Renal pelvis (tissue), 4 donors: Measurements from ENCODE around the gene WASHC4. TPM values are rescaled to one million over a fixed set of nuclear protein-coding genes. Genes with fewer than 3 reads are reported as not detected.
A peak's percentile ranks its signal among the peaks of the same experiment; 100 is the strongest.
"Not testable (repeated sequence)": the region's sequence is repeated elsewhere in the genome, so short reads cannot be mapped to it uniquely, and the experiment has no call there.

Source experiments
- DNase-seq: peaks from one replicate; pipeline ENCODE4 v3.0.0-alpha.2; 2013
- polyA plus RNA-seq, 3 donors: library from polyadenylated mRNA; unstranded; fragments of 120-200 nt; gene quantifications; one replicate each; pipeline ENCODE4 v1.2.1, GENCODE V29; 2013; ENCODE audit not compliant: insufficient read length in 3 of 3

WASHC4 gene
- polyA plus RNA-seq, 3 donors, result 43.9 to 72.8 (median 68.2) TPM

DNA sequence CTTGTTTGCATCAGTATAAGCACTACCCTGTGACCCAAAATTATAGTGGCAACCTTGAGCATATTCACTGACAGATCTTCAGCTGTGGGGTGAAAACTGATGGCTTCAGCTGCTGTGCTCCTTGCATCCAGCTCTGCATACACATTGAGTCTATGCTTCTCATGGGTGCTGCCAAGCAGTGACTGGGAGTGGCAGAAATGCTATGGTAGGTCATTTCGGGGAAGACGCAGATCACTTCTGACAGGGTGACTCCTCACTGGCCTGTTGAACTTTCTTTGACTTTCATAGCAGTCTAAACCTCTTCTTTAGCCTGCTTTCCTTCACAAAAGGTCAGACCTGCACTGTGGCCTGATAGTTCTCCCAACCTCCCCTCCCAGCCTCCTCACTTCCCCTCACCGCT lies 17.7 kb upstream of the WASHC4 start:
- no peak for DNase-seq

DNA sequence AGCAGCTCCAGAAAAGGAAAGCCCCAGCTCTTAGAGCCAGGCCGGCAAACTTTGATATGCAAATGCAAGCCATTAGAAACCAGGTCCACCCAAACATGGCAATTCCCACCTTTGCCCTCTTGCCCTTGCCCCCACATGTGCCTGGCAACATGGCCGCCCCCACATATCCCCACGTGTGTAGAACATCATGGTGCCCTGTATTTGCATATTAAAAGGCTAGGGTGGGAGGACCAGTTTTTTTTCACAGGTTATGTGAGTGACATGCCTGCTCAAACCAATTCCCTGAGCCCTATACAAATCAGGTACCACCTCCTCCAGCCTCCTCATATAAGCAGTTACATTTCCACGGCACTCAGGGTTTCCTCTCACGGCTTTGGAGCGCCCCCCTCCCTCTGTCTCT lies 17.2 kb upstream of the WASHC4 start:
- no peak for DNase-seq

DNA sequence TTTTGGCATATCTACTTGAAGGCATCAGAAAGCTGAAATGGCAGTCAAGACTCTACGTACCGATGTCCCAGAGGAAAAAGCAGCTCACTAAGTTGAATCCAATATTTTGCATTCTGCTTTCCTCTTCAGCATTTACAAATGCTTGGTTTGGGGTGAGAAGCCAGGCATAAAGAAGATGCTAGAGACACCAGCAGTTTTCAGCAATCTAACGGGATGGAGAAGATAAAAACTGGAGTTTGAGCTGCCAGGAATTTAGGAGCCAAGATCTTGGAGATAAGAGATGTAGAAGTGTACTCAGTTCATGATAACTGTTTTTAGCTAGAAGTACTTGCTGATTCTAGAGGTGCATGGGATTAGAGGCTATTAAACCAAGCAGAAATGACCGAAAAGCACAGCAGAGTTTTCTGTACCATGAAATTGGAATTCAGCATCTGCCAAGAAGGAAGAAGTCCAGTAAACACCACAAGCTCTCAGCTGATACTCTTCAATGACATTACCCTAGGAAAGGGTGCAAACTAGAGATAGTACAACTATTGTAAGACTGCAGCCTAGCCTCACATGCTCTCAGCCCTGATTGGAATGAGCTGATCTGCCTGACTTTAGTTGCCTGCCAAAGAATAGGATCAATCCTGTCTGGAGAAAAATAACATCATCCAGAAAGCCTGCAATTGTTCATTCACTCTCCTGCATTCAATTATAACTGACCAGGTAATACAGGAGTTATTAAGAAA lies 15.9 kb upstream of the WASHC4 start:
- no peak for DNase-seq

DNA sequence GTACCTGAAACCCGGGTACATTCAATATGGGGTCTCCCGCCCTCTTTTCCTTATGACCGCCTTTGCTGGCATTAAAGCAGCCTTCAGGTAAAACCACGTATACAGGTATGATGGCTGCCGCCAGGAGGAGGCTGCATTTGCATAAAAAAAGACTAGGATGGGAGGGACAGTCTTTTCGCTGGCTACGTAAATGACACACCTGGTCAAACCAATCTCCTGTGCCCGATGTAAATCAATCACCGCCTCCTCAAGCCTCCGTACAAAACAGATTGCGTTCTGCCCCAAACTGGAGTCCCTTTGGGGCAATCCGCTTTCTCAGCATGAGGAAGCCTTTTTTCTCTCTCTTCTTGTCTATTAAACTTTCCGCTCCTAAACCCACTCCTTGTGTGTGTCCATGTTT lies 15.2 kb upstream of the WASHC4 start:
- no peak for DNase-seq

DNA sequence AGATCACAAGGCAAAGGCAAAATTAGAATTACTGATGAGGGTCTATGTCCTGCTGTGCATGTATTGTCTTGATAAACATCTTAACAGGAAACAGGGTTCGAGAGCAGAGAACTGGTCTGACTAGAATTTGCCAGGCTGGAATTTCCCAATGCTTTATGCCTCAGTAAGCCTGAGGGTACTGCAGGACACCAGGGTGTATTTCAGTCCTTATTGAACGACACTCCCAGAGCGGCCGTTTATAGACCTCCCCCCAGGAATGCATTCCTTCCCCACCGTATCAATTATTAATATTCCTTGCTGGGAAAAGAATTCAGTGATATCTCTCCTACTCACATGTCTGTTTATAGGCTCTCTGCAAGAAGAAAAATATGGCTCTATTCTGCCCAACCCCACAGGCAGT lies 12.2 kb upstream of the WASHC4 start:
- DNase-seq, result not testable (repeated sequence)

DNA sequence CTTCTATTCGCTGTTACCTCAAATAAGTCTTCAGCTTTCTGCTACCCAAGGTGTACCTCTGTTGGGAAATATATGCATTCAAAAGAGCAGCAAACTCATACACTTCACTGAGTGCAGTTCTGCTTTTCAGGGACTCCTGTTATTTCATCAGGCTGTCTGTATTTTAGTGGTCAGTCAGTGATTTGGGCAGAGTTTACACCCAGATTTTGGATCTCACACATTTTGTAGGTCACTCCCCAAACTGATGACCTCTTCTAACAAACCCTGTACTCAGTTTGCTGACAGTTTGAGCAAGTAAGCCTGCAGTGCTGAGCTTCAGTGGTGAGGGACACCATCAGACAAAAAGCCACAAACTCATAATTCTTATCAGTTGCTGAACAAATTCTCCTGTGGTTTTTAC lies 8.2 kb upstream of the WASHC4 start:
- DNase-seq, result no peak

DNA sequence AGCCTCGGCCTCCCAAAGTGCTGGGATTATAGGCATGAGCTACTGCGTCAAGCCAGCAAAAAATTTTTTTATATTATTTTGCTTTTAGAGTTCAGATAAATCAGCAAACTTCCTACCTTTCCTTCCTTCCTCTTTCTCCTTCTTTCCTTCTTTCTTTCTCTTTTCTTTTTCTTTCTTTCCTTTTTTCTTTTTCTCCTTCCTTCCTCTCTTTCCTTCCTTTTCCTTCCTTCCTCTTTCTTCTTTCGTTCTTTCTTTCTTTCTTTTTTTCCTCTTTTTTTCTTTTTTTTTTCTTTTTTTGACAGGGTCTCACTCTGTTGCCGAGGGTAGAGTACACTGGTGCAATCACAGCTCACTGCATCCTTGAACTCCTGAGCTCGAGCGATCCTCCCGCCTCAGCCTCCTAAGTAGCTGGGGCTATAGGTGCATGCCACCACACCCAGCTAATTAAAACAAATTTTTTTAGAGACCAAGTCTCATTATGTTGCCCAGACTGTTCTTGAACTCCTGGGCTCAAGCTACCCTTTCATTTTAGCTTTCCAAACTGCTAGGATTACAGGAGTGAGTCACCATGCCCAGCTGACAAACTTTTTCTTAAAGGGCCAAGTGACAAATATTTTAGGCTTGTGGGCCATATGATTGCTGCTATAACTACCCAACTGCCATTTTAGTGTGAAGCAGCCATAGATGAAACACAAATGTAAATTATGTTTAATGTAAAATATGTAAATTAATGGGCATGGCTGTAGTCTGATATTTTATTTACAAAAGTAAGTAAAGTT lies 7.1 kb upstream of the WASHC4 start:
- DNase-seq, result no peak

DNA sequence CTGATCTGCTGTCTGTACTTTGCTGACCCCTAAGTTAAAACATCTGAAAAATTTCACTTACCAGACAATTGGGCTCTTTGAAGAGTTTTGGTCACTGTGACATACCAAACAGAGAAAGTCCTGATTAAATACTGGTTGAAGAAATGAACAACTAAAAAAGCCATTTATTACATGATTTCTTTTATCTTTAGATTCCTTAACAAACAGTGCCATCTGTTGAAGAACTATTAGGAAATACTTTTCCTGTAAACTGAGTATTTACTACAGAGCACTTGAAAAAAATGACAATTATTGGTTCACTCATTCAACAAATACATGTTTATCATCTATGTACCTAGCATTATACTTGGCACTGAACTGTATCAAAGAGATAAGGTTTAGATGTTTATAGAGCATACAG lies 6.5 kb upstream of the WASHC4 start:
- no peak for DNase-seq

DNA sequence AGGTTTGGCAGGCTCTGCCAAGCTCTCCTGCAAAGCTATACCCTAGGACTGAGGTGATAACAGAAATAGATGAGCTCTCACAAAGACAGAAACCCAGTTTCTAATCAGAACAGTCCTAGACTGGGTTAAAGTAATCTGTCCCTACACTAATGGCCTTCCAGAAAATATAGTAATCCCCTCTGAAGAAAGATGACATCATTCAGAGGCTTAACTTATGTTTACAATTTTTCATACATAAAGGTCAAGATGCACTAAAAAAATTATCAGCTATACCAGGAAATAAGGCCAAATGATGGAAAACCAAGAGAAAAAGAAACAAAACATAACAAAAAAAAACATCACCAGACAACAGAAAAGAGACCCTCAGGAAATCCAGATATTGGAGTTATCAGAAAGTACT lies 4.9 kb upstream of the WASHC4 start:
- no peak for DNase-seq

DNA sequence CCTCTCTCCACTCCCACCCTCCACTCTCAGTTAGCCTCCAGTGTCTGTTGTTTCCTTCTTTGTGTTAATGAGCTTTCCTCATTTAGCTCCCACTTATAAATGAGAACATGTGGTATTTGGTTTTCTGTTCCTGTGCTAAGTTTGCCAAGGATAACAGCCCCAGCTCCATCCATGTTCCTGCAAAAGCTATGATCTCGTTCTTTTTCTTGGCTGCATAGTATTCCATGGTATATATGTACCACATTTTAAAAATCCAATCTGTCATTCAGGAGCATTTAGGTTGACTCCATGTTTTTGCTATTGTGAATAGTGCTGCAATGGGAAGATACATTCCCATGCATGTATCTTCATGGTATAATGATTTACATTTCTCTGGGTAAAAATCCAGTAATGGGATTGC lies 2.8 kb upstream of the WASHC4 start:
- no peak for DNase-seq

DNA sequence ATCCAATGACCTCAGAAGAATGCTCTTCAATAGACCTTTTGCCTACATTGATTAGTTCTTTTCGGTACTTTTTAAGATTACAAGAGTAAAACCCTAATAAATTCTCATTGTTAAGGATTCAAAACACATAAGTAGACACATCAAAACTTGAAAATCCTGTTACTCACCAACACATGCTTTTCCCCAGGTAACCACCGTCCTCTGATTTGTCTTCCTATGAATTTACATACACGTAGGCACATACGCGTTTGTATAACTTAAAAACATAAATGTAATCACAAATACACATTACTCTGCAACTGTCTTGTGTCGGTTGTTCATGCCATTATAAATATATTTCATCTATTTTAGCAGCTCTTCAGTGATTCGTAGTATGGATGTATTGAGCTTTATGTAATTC lies 910 bp upstream of the WASHC4 start:
- no peak for DNase-seq

DNA sequence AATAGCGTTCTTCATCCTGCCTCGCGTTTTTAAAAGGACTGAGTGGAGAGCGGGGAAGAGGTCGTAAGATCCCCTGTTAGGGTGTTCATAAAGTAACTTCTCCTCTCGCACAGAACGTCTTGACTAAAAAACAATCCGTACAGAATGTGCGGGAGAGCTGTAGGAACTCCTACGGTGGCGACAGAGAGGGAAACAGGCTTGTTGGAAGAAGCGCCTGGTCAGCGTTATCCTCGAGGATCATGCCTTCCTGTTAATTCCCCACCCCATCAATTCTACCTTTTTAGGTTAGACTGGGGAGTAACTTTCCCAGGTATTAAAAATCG lies 399 bp upstream of the WASHC4 start:
- peak; percentile 58 for DNase-seq

DNA sequence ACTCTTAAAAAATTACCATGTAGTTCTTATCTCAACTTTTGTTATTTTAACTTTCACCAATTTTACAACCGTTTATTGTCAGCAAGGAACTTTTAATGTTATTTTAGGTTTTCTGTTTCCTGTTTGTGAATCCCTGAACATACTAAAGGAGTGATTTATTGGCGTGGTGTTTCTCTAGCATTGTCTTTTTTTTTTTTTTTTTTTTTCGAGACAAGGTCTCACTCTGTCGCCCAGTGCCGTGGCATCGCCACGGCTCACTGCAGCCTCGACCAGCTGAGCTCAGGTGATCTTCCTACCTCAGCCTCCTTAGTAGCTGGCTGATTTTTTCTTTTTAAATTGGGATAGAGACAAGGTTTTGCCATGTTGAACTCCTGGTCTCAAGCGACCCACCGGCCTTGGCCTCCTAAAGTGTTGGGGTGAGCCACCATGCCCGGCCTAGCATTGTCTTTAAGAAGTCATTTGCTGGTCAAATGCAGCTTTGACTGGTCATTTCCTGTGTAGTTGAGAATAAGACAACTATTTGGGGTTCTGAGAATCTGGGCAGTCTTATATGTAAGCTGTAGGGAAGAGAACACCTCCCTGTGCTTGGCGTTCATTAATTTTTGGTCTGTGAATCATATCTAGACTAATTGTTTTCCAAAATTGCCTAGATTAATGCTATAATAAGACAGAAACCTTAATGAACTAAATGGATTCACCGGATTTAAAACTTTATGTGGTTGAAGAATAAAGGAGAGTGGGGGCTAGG lies 2.1 kb downstream of the WASHC4 start:
- DNase-seq, result no peak

DNA sequence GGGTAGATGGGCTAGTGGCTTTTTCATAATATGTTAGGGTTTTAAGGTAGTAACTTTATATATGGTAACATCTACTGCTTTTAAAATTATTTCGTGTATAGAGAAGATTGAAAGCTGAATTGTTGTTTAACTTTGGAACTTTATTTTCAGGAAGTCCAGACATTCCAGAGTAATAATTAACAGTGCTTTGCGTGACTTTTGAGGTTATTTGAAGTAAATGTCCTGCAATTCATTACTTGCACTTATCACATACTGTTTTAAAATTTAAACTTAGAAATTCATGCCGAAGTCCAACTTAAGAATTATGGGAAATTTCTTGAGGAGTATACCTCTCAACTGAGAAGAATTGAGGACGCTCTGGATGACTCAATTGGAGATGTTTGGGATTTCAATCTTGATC lies 3.3 kb downstream of the WASHC4 start:
- no peak for DNase-seq

DNA sequence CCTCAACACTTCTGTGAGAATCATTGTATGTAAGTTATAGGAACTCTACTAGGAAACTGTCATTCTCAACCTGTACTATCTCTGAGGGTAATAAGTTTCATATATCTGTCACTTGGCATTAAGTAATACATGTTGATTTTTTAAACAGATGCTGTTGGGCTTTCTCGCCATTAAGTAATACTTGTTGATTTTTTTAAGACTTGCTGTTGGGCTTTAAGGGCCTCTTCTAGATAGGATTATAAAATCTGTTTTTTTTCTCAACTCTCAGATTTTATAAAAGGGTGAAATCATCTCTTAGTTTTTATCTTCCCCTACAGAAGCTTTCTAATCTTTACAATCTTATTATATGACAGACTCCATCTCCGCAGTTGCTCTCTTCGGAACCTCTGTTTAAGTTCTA lies 5.6 kb downstream of the WASHC4 start:
- no peak for DNase-seq

DNA sequence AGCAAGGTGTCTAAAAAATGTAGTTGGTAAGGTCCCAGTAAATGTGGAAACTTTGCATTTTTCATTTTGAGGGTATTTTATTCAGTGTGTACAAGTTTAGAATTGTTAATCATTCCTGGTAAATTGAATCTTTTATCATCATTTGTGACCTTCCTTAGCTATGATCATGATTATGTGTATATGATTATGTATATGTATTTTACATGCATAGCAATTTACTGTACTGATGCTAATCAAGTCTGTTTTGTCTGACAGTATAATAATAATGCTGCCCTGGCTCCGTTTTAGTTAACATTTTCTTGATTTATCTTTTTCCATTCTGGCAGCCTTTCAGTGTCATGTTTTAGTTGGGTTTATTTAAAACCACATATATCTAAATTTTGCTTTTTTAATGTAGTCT lies 9.4 kb downstream of the WASHC4 start:
- DNase-seq, result no peak

DNA sequence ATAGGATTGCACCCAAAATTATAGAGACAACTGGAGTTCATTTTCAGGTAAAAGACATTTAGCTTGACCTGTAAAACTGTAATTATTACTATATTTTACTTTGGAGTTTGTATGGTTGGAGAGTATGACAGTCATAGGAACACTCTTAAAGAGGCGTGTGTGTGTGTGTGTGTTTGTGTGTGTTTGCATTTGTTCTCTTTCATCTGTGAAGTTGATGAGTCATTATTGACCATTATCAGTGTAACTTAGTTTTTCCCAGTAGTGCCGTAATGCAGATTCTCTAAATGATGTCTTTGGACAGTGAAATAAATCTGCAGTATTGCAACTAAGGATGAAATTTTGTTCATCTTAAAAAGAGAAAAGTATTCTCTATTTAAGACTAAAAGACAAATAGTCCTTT lies 13.0 kb downstream of the WASHC4 start:
- no peak for DNase-seq

DNA sequence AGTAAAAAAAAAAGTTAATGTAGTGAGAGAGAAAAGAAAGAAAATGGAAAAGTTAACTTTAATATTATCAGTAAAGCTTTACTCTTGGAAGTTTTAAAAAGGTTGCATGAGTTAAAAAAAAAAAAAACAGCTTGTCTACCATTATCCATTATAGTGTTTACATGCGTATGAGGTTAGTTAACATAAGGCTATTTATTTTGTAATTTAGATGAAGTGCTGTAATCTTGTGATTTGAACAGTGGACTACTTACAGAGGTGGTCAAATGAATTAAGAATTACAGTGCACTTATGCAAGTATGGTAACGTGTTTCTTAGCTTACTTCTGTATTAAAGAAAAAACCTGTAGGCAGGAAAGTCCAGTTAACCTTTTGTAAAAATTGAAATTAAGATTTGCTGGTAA lies 30.7 kb downstream of the WASHC4 start:
- DNase-seq, result no peak

DNA sequence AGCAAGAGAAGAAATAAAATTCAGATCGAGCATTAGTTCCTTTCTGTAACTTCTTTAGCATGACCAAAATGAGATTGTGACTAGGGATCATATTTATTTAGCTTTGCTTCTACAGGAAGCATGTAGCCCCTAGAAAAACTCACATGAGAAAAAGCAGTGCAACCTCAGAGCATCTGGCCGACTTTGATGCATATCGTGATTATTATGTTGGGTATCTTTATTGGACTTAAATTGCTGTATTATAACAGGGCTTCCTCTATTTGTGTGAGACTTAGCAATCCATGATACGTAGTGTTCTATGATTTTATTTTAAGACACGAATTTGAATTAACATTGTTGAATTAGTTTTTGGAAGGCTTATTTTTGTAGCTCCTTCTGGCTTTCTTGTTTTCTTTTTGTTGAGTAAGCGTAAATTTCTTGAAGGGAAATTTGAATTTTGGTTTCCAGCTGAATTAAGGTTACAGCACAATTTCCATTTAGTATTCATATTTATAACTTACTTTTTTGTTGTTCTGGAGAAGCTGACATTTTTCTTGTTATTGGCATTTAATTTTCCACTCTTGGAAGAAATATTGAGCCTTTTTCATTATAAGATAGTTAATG lies 33.9 kb downstream of the WASHC4 start:
- no peak for DNase-seq

DNA sequence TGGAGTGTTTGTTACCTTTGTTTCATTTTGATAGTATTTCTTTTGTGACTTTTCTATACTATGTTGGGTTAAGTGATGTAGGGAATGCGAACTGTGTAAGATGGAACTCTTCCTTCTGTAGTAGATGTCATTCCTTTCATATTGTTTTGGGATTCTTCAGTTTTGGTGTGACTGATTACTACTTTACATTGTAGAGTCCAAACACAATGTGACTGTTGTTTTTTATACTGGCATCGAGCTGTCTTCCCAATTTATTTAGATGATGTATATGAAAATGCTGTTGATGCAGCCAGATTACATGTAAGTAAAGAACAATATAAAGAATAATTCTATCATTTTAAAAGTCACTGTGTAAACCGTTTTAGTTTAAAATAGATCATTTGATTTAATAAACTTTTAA lies 34.7 kb downstream of the WASHC4 start:
- DNase-seq, result no peak

DNA sequence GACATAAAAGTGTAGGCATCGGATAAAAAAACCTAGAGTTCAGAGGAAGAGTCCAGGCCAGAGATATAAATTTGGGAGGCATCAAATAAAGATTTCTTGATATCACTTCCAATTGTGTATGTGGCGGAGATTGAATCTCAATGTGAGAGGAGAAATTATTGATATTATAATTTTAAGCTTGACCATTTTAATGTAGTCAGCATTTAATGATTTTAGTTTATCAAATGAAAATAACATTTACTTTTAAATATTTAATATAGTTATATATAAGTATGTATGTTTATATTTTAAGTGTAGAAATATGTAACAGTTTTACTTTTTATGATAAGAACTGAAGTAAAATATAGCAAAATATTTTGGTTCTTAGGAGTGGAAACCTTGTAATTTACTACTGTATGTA lies 48.7 kb downstream of the WASHC4 start:
- DNase-seq, result no peak

DNA sequence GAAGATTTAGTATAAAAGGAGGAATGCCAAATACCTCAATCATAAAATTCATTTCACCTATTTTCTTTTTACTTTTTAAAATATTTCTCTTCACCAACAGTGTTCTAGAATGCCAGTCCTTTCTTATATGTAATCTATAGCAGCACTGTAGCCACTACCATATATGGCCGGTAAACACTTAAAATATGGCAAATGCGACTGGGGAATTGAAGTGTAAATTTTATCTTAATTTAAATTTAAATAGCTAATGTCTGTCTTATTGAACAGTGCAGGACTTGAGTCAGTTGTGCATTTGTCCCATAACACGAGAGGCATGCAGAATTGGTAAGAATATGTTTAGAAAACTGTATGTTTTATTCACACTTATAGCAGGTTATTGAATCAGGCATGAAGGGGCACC lies 50.1 kb downstream of the WASHC4 start:
- no peak for DNase-seq

DNA sequence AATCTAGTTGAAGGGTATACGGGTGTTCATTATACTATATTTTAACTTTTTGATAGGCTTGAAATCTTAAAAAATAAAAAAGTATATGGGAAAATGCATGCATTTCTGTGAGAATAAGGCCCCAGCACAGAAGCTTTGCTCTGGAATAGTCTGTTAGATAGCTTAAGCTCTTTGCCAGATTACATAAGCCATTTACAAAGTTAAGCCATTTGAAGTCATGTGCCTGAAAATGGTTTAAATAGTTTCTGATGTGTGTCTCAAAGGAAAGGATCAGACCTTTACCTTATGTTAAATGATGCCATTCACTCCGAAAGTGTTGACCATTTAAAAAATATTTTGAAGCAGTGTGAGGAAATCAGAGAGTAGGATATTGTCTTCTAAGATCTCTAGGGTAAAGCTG lies 51.3 kb downstream of the WASHC4 start:
- no peak for DNase-seq
